Hematopoietic multipotent progenitor cell treated with erythropoietin and hydrocortisone succinate and interleukin-3 and kit ligand, for 6 days (in vitro differentiated cells): ENCODE results near the gene XAB2.
A peak's percentile ranks its signal among the peaks of the same experiment; 100 is the strongest.

Experiments
- DNase-seq: peaks from one replicate; pipeline ENCODE4 v3.0.0-alpha.2; 2015

XAB2 gene

GRCh38 chr19:7575434-7576040, 53.8 kb downstream of the XAB2 start:
- peak; percentile 44 for DNase-seq

- DNase-seq = no peak
Measured at GRCh38 chr19:7570761-7571160, 58.6 kb downstream of the XAB2 start.
